ENCODE measurements around the gene TNS4.

DNA sequence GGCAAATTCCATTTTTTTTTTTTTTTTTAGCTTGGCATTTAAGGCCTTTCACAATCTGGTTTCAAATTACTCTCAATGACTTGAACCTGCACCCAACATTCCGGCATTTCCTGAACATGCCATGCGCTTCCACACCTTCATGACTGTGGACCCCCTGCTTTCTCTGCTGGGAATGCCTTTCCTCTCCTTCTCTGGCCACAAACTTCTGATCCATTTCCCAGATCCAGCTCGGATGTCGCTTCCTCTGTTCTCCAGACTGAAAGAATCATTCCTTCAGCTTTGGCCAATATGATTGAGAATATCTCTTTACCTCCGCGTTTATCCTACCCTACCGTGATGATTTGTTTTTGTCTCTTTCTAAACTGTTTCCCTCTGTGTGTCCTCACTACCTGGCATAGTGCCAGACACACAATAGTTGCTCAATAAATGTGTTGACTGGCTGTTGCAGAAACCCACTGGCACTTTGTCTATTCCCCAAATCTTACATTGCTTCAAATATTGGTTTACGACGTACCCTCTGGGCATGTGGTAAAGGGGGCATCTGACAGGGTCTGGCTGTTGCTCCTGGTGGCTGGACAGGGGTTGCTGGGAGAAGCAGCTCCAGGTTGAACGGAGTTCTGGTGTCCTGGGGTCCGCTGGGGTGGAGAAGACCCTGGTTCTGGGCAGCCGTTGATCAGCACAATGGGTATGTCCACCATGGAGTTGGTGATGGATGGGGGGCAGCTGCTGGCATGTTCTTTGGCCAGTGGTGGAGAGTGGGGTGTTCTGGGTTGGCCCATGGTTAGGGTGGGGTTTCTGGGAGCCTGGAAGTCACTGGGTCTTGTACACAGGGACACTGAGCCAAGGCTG is 14.7 kb downstream of the TNS4 start:
- TF ChIP-seq, protein P1, sequence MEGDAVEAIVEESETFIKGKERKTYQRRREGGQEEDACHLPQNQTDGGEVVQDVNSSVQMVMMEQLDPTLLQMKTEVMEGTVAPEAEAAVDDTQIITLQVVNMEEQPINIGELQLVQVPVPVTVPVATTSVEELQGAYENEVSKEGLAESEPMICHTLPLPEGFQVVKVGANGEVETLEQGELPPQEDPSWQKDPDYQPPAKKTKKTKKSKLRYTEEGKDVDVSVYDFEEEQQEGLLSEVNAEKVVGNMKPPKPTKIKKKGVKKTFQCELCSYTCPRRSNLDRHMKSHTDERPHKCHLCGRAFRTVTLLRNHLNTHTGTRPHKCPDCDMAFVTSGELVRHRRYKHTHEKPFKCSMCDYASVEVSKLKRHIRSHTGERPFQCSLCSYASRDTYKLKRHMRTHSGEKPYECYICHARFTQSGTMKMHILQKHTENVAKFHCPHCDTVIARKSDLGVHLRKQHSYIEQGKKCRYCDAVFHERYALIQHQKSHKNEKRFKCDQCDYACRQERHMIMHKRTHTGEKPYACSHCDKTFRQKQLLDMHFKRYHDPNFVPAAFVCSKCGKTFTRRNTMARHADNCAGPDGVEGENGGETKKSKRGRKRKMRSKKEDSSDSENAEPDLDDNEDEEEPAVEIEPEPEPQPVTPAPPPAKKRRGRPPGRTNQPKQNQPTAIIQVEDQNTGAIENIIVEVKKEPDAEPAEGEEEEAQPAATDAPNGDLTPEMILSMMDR (conservative IDR thresholded peaks at IDR 0.05; ENCODE audit: low read length): no peak
- no peak for TF ChIP-seq EZH2phosphoT487 (IDR thresholded peaks at IDR 0.05; ENCODE audit: borderline replicate concordance, low read depth, low read length)
